ES-I3 (cell line): ENCODE data around the gene FKBP1A.

ENCODE experiments used
- H3K36me3 ChIP-seq: 2 replicates; pipeline ENCODE4 v1.6.1; 2013; ENCODE audit warnings: mild to moderate bottlenecking, low read length, control low read depth, moderate library complexity; ENCODE audit not compliant: insufficient read depth
- H3K4me1 ChIP-seq: 2 replicates; pipeline ENCODE4 v1.6.1; 2013; ENCODE audit warnings: mild to moderate bottlenecking, control low read depth, low read length; ENCODE audit not compliant: insufficient read depth
- H3K9ac ChIP-seq: 2 replicates; pipeline ENCODE4 v1.6.1; 2013; ENCODE audit warnings: low read depth, mild to moderate bottlenecking, low read length, moderate library complexity
- H3K9me3 ChIP-seq: 2 replicates; pipeline ENCODE4 v1.6.1; 2013; ENCODE audit warnings: mild to moderate bottlenecking, low read length, moderate library complexity; ENCODE audit not compliant: control insufficient read depth, insufficient read depth

Gene FKBP1A

GRCh38 chr20:1426231-1426849 lies 33.5 kb upstream of the FKBP1A start:
- no peak overlapping the region for H3K9ac ChIP-seq
- no peaks in the 10 kb centered on the region for H3K36me3 ChIP-seq
- peaks cover 22% of the 10 kb centered on the region for H3K4me1 ChIP-seq
- H3K9me3 ChIP-seq = no peaks in the 10 kb centered on the region; the same call in 1 of the 2 replicates

- Histone ChIP-seq H3K36me3 (no peaks in the 10 kb centered on the region), H3K9ac (no peak overlapping the region), H3K4me1 (peaks cover 22% of the 10 kb centered on the region), H3K9me3 (no peaks in the 10 kb centered on the region; the same call in 1 of the 2 replicates)
Observed at GRCh38 chr20:1424336-1424735, 31.5 kb upstream of the FKBP1A start.

GRCh38 chr20:1423625-1424106 lies 30.8 kb upstream of the FKBP1A start:
- Histone ChIP-seq H3K9me3 (no peaks in the 10 kb centered on the region), H3K4me1 (peaks cover 22% of the 10 kb centered on the region), H3K36me3 (no peaks in the 10 kb centered on the region), H3K9ac (no peak overlapping the region)

DNA sequence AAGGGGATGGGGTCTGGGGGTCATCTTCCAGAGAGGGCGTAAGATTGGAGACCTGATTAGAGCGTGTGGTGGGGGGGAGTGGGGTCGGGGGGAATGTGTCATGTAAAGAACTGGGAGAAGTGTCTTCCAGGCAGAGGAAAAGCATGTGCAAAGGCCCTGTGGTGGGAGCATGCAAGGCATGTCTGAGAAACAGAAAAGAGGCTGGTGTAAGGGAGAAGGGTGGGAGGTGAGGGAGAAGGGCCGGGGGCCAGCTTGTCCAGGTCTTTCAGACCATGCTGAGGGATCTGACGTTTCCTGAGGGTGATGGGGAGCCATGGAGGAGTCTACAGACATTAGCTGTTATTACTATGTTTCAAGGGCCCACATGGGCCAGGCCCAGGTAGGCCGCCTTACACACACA lies 30.4 kb upstream of the FKBP1A start:
- H3K9me3 ChIP-seq = no peaks in the 10 kb centered on the region
- no peaks in the 10 kb centered on the region for H3K36me3 ChIP-seq
- H3K4me1 ChIP-seq = peaks cover 22% of the 10 kb centered on the region
- no peak overlapping the region for H3K9ac ChIP-seq

DNA sequence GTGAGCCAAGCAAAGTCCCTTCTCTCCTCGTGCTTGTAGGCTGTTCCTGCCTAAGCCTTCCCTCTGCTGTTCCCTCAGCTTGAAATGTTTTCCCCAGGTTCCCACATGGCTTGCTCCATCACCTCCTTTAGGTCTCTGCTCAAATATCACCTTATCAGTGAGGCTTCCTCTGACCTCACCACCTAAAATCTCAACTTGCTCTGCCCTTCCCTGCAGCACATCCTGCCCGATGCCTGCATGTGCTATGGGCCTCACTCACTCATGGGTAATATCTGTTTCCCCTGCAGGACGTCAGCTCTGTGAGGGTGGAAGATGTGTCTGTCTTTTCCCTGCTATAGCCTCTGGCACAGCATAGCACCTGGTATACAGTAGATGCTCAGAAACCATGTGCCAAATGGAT lies 29.9 kb upstream of the FKBP1A start:
- Histone ChIP-seq H3K4me1 (peaks cover 18% of the 10 kb centered on the region), H3K9me3 (no peaks in the 10 kb centered on the region), H3K9ac (no peak overlapping the region), H3K36me3 (no peaks in the 10 kb centered on the region)

DNA sequence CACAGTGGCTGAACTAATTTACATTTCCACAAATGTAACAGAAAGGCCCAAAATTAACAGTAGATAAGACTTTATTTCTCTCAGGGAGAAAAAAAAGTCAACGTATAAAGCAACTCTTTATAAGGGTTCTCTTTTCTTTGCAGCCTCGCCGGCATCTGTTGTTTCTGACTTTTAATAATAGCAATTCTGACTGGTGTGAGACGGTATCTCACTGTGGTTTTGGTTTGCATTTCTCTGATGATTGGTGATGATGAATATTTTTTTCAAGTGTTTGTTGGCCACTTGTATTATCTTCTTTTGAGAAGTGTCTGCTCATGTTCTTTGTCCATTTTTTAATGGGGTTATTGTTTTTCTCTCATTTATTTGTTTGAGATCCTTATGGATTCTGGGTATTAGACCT lies 27.2 kb upstream of the FKBP1A start:
- no peaks in the 10 kb centered on the region for H3K36me3 ChIP-seq
- peaks cover 6% of the 10 kb centered on the region; the same call in 1 of the 2 replicates for H3K4me1 ChIP-seq
- H3K9me3 ChIP-seq = 0 out of 2 replicates have a peak, but pooled peaks cover 2% of the 10 kb centered on the region
- H3K9ac ChIP-seq = no peak overlapping the region

DNA sequence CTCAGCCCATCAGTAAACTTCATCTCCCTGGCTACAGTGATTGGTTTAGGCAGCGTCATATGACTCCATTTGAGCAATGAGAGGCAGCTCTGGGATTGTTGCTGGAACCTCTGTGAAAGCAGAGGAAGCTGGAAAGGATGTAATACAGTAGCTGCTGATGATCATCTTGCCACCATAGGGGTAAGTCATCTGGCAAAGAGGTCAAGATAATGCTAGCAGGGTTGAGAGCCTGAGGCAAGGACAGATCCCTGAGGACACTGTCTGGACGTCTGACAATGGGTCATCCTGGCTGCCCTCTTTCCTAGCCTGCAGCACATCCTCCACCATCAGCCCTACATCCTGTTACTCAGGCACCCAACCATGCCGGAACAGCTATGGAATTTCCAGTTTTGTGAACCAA lies 25.5 kb upstream of the FKBP1A start:
- H3K4me1 ChIP-seq = no peaks in the 10 kb centered on the region
- no peaks in the 10 kb centered on the region for H3K36me3 ChIP-seq
- H3K9ac ChIP-seq = no peak overlapping the region
- H3K9me3 ChIP-seq = 0 out of 2 replicates have a peak, but pooled peaks cover 2% of the 10 kb centered on the region

- Histone ChIP-seq H3K9me3 (0 out of 2 replicates have a peak, but pooled peaks cover 2% of the 10 kb centered on the region), H3K9ac (no peak overlapping the region), H3K36me3 (no peaks in the 10 kb centered on the region), H3K4me1 (no peaks in the 10 kb centered on the region)
Observed at GRCh38 chr20:1417790-1418189, 24.9 kb upstream of the FKBP1A start.

- Histone ChIP-seq H3K9me3 (0 out of 2 replicates have a peak, but pooled peaks cover 2% of the 10 kb centered on the region), H3K4me1 (no peaks in the 10 kb centered on the region), H3K9ac (no peak overlapping the region), H3K36me3 (no peaks in the 10 kb centered on the region)
Observed at GRCh38 chr20:1417273-1417672, 24.4 kb upstream of the FKBP1A start.

DNA sequence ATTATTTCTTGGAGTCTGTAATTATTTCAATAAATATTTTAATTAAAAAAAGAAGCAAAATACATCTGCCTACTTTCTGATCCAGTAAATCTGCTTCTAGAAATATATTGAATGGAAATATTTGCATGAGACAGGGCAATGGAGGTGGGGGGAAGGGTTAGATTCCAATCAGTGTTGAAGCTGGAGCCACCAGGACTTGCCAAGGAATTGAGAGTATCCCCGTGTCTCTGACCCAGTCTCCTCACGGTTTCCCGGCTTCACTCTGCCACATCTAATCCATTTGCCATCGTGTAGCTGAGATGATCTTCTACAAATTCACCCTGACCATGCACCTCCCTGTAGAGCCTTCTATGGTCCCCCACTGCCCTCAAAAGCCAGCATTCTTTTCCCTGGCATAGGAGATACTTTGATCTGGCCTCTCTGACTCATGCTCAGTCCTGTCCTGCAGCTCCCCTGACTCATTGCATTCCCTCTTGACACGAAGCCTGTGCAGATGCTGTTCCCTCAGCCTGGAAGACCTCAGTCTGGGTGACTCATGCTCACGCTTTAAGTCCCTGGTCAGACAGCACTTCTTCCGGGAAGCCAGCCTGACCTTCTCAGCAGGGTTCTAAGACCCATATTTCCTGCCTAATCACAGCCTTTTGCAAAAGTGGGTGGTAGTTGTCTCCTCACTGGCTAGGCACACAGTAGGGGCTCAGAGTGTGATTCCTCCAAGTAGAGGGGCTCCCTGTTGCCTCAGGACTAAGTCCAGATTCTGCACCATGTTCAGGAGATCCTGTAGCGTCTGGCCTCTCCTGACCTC lies 23.0 kb upstream of the FKBP1A start:
- Histone ChIP-seq H3K9me3 (0 out of 2 replicates have a peak, but pooled peaks cover 2% of the 10 kb centered on the region), H3K36me3 (no peaks in the 10 kb centered on the region), H3K9ac (no peak overlapping the region), H3K4me1 (no peaks in the 10 kb centered on the region)

DNA sequence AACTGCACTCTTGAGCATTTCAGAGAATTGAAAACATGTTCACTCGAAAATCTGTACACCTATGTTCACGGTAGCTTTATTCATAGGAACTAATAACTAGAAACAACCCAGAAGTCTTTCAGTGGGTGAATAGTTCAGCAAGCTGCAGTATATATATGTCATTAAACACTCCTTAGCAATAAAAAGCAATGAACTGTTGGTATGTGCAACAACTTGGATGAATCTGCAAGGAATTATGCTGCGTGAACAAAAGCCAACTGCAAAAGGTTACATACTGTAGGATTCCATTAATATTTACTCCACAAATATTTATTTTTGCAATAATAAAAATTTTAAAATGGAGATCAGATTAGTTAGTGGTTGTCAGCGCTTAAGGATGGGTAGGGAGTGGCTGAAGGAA lies 22.1 kb upstream of the FKBP1A start:
- no peak overlapping the region for H3K9ac ChIP-seq
- H3K4me1 ChIP-seq = no peaks in the 10 kb centered on the region
- 0 out of 2 replicates have a peak, but pooled peaks cover 2% of the 10 kb centered on the region for H3K9me3 ChIP-seq
- H3K36me3 ChIP-seq = no peaks in the 10 kb centered on the region

GRCh38 chr20:1405801-1406200 lies 12.9 kb upstream of the FKBP1A start:
- no peaks in the 10 kb centered on the region for H3K9me3 ChIP-seq
- no peaks in the 10 kb centered on the region for H3K4me1 ChIP-seq
- no peak overlapping the region for H3K9ac ChIP-seq
- no peaks in the 10 kb centered on the region for H3K36me3 ChIP-seq

DNA sequence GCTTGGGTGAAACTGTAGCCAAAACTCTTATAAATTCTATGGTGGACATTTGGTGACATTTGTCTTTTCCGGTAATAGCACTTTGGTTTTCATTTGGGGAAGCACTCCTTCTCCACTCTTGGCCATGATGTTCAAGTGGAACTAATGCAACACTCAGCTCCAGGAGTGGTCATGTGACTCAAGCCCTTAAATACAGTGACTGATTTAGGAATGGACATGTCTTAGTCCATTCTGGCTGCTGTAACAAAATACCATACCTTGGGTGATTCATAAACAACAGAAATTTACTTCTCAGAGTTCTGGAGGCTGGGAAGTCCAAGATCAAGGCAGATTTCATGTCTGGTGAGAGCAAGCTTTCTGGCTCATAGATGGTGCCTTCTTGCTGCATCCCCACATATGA lies 10.8 kb upstream of the FKBP1A start:
- H3K36me3 ChIP-seq = no peaks in the 10 kb centered on the region
- no peaks in the 10 kb centered on the region for H3K4me1 ChIP-seq

GRCh38 chr20:1402149-1402548 lies 9.3 kb upstream of the FKBP1A start:
- no peaks in the 10 kb centered on the region for H3K36me3 ChIP-seq
- no peaks in the 10 kb centered on the region for H3K4me1 ChIP-seq
- H3K9ac ChIP-seq = no peak overlapping the region
- no peaks in the 10 kb centered on the region for H3K9me3 ChIP-seq

More for the DNA sequence above, 10.8 kb upstream of the FKBP1A start:
- Histone ChIP-seq H3K9me3 (no peaks in the 10 kb centered on the region), H3K9ac (no peak overlapping the region)

DNA sequence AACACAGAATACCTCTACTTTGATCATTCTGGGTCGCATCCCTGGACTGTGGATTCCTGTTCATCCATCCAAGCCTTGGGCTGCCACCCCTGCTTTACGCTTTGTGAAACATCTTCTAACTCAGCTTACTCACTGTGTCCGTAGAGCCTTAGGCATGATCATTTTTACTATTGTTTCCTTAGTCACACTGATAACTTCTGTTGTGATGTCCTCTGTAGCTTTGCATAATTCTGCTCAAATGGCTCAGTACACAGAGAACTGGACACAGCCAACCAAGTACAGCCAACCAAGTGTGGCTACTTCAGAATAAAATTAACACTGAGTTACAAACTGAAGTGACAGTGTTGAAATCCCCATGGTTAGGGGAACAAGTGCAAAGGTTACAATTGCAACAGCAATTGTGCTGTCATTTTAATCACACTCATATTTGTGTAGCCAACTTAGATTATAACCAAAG lies 8.6 kb upstream of the FKBP1A start:
- no peak overlapping the region for H3K9ac ChIP-seq
- H3K4me1 ChIP-seq = no peaks in the 10 kb centered on the region
- H3K36me3 ChIP-seq = no peaks in the 10 kb centered on the region
- no peaks in the 10 kb centered on the region for H3K9me3 ChIP-seq
